LNCAP (cell line): ENCODE data around the gene GPR176.

Source experiments
- CTCF ChIP-seq: fragments of 450-650 bp; IDR thresholded peaks from 2 replicates; pipeline ENCODE4 v1.5.1; 2017; ENCODE audit warnings: mild to moderate bottlenecking

Gene GPR176

GRCh38 chr15:39888809-39889208 lies 31.3 kb downstream of the GPR176 start:
- no peak for TF ChIP-seq CTCF

GRCh38 chr15:39888243-39888642 lies 31.8 kb downstream of the GPR176 start:
- TF ChIP-seq CTCF = no peak

- peak; percentile 75 for TF ChIP-seq CTCF
These were observed 32.2 kb downstream of the GPR176 start for GRCh38 chr15:39887832-39888231.

- TF ChIP-seq CTCF = no peak
These were observed 32.9 kb downstream of the GPR176 start for GRCh38 chr15:39887211-39887610.

- no peak for TF ChIP-seq CTCF
These were observed 33.6 kb downstream of the GPR176 start for GRCh38 chr15:39886418-39886817.

GRCh38 chr15:39885099-39885777 lies 34.8 kb downstream of the GPR176 start:
- TF ChIP-seq CTCF = no peak

- no peak for TF ChIP-seq CTCF
These were observed 35.7 kb downstream of the GPR176 start for GRCh38 chr15:39884351-39884750.

GRCh38 chr15:39882602-39883001 lies 37.5 kb downstream of the GPR176 start:
- TF ChIP-seq CTCF = no peak
